ENCODE data around the gene FILIP1.

FILIP1 gene

DNA sequence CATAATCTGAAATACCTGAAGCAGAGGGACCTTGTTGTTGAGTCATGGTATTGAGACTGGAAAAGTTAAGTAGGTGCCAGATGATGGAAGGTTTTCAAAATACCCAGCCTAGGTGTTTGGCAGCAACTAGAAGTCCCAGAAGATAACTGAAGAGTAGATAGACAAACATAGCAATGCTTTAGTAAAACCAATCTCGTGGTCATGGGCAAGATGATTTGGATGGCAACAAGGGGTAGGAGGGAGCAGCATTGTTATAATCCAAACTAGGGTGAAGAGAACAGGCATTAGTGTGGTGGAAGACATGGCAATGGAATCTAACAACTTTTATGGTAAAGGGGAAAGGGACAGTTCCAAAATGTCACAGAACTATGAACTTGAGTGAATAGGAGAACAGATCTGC is 2.3 kb downstream of the FILIP1 start:
- TF ChIP-seq, protein P1, sequence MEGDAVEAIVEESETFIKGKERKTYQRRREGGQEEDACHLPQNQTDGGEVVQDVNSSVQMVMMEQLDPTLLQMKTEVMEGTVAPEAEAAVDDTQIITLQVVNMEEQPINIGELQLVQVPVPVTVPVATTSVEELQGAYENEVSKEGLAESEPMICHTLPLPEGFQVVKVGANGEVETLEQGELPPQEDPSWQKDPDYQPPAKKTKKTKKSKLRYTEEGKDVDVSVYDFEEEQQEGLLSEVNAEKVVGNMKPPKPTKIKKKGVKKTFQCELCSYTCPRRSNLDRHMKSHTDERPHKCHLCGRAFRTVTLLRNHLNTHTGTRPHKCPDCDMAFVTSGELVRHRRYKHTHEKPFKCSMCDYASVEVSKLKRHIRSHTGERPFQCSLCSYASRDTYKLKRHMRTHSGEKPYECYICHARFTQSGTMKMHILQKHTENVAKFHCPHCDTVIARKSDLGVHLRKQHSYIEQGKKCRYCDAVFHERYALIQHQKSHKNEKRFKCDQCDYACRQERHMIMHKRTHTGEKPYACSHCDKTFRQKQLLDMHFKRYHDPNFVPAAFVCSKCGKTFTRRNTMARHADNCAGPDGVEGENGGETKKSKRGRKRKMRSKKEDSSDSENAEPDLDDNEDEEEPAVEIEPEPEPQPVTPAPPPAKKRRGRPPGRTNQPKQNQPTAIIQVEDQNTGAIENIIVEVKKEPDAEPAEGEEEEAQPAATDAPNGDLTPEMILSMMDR (IDR thresholded peaks at IDR 0.05; ENCODE audit: extremely low read depth, insufficient read depth, missing control alignments) = no peak
- DNase-seq (ENCODE audit: low spot score) = no peak
- in situ Hi-C loops (cut with MboI; ENCODE audit: low pct_unique_long_range_greater_than_20kb, low sequenced_read_pairs, unreplicated experiment) = no loop called here

DNA sequence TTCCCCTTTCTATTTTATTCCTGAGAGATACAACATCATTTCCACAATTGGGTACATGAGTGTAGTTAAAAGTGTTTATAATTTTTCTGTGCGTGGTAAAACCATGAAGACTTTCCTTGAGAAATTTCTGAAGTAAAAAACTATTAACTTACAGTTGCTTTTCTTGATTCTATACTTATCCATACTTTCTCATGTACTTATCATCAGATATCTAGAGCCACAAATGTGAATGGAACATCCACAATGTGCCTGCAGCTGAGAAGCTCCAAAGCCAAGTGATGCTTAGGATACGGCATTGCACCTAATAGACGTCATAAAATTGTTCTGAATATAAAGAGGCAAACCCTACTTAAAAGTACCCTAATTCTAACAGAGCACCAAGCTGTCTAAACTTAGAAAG is 2.9 kb downstream of the FILIP1 start:
- in situ Hi-C loops (cut with MboI; ENCODE audit: low pct_unique_long_range_greater_than_20kb, low sequenced_read_pairs, unreplicated experiment) = no loop called here
- no peak for DNase-seq (ENCODE audit: low spot score)

DNA sequence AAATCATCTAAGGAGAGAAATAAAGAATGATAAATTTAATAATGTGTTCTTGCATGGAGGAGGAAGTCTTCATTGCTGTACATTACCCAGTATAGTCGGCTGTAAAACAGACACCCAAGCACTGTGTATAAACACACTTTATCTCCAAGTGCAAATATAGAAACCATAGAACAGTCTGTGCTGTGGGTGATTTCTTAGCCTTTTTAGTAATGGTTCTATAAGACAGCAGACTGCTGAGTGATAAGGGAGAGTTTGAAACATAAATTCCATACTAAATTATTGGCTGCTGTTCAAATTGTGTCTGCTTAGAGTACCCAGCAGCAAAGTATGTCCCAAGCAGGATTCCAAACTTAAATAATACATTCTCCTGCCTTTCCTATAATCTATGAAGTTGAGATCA is 4.6 kb downstream of the FILIP1 start:
- no peak for DNase-seq (ENCODE audit: low spot score)
- in situ Hi-C loops (cut with MboI; ENCODE audit: low pct_unique_long_range_greater_than_20kb, low sequenced_read_pairs, unreplicated experiment) = no loop called here
- TF ChIP-seq, protein P1 (IDR thresholded peaks at IDR 0.05; ENCODE audit: extremely low read depth, insufficient read depth, missing control alignments) = no peak

More for the DNA sequence above, 2.9 kb downstream of the FILIP1 start:
- TF ChIP-seq, protein P1 (IDR thresholded peaks at IDR 0.05; ENCODE audit: extremely low read depth, insufficient read depth, missing control alignments) = no peak

DNA sequence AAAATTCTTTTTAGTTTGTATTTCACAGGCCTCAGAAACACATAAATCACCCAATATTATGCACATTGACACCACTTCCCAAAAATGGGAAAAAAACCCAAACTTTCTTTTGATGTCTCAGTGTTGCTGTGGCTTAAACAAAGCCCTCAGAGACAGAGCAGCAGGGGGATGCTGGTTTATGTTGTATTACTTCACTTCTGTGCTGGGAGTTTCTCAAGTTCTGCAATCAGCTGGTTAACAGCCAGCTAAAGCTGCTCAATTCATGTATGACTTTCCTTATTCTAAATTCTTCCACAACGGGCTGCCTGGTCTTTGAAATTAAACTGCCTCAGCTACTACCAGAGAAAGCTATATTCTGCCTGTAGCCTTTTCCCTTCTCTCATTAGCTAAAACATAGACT is 5.6 kb downstream of the FILIP1 start:
- no peak for DNase-seq (ENCODE audit: low spot score)
- TF ChIP-seq, protein P1 (IDR thresholded peaks at IDR 0.05; ENCODE audit: extremely low read depth, insufficient read depth, missing control alignments) = no peak
- in situ Hi-C loops (cut with MboI; ENCODE audit: low pct_unique_long_range_greater_than_20kb, low sequenced_read_pairs, unreplicated experiment) = no loop called here

DNA sequence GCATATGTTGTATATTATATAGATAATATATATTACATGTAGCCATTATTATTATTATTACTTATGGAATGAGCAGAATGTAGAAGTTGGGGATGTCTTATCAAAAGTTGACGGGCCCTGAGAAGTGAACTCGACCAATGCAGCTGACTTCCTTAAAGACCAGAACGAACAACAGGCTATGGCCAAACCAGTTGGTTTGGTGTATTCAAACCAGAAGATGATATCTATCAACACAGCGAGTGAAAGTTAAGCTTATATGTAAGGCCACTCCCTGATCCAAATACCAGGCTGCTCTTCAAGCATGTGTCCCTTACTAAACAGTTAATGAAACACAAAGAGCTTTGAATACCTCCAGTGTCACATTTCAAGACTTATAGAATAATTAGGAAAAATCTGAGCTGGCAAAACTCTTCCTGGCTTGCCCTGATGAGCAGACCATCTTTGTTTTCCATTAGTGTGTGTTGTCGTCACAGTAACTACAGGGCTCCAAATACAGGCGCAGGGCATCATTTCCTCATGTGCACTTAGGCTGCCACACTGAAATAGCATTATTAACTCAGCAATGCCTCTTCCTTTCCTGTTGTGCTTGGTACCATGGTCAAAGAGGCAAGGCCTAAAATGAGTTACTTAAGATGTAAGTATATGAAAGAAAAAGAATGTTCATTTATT is 6.6 kb downstream of the FILIP1 start:
- in situ Hi-C loops (cut with MboI; ENCODE audit: low pct_unique_long_range_greater_than_20kb, low sequenced_read_pairs, unreplicated experiment) = no loop called here
- TF ChIP-seq, protein P1 (IDR thresholded peaks at IDR 0.05; ENCODE audit: extremely low read depth, insufficient read depth, missing control alignments) = no peak
- no peak for DNase-seq (ENCODE audit: low spot score)

DNA sequence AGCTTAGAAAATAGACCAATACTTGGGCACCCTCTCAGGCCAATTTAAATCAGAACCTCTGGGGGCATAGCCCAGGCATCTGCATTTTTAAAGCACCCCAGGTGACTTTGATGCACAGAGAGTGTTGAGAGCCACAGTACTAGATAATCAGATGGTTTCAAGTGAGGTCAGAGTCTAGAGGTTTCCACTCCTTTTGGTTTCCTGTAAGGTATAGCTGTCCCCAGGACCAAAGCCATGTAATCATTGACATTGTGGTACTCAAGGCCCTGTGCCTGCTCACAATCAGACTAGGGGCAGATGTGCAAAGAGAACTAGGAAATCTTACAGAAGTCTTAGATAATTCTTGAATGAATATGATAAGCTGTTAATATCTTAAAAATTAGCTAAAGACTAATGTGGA is 9.1 kb downstream of the FILIP1 start:
- no peak for DNase-seq (ENCODE audit: low spot score)
- TF ChIP-seq, protein P1 (IDR thresholded peaks at IDR 0.05; ENCODE audit: extremely low read depth, insufficient read depth, missing control alignments) = no peak
- in situ Hi-C loops (cut with MboI; ENCODE audit: low pct_unique_long_range_greater_than_20kb, low sequenced_read_pairs, unreplicated experiment) = no loop called here
